Testis (tissue), 2 donors: ENCODE measurements around the gene PLA1A.

Experiments
- CTCF ChIP-seq, 3 experiments: fragments of 450-650 bp in 2 of 3; fragments of 200-600 bp in 1 of 3; sonication (generic) in 1 of 3; IDR thresholded peaks; one replicate each; pipeline ENCODE4 v1.5.1; 2016 to 2019; ENCODE audit warnings: antibody characterized with exemption in 3 of 3, mild to moderate bottlenecking in 2 of 3, moderate library complexity in 1 of 3
- POLR2A ChIP-seq: fragments of 450-650 bp; IDR thresholded peaks from one replicate; pipeline ENCODE4 v1.6.1; 2017; ENCODE audit warnings: antibody characterized with exemption, mild to moderate bottlenecking, moderate library complexity

DNA sequence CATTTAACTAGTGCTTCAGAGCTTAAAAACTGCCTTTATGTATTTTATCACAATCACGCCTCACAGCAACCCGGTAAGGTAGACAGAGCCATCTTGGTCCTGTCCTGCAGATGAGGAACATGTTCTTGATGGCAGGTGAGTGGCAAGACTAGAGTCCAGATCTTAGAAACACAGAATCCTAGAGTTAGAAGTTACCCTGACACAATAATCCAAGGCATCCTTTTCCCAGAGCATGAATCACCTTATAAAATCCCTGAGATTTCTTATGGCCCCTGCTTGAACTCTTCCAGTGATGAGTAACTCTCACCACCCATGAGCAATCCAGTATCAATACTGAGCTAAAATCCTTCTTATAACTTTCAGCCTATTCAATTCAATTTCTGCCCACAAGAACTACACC is 45.8 kb downstream of the PLA1A start:
- TF ChIP-seq CTCF (IDR thresholded peaks at IDR 0.05), result no peak
- TF ChIP-seq POLR2A, result no peak
